ENCODE measurements around the gene TMEM198. TPM values are rescaled to one million over a fixed set of nuclear protein-coding genes. Genes with fewer than 3 reads are reported as not detected.

Gene TMEM198
- total RNA-seq, 1 donor: 1.1 TPM

DNA sequence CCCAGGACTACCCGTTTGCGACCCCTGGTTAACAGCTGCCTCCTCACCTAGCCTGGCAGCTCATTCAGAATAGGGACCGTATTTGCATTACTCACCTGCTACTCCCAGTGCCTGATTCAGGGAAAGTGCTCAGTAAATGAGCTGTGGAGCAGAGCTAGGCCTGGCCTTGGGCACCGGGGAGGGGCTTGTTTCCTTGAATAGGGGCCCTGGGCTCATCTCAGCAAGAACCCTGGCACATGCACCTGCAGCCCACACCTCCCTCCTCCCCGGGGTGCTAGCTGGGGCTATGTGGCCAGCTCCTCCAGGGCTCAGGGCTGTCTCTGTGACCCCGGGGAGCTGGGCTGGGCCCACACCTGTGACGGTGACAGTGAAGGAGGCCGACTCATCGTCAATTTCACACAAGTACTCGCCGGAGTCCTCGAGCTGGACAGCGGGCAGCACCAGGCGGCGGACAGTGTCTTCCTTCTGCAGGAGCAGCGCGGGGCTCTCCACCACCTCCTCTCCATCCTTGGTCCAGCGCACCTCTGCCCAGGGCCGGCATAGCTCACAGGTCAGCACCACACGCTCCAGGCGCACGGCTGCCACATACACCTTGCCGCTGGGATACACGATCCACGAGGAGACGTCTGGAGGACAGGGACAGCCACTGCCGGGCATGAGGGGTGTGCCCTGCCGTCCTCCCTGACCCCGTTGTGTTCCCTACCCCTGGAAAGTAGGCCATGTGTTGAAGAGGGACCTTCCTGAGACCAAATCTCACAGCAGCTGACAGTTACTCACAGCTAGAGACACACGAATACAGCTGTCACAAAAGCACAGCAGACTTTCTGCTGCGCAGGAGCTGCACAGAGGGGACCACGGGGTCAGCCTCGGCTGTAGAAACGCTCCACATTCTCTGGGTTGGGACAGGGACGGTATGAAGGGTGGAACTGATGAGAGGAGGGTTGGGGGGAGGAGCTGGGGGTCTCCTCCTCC is 18.5 kb downstream of the TMEM198 start:
- H2AFZ ChIP-seq (ENCODE audit: low read length): no peak overlapping the region
- DNase-seq (ENCODE audit: insufficient read length, low spot score, missing footprints): peak; percentile 55
- no peaks in the 10 kb centered on the region for H3K27me3 ChIP-seq (ENCODE audit: insufficient read depth, low read length)
- H3K4me2 ChIP-seq (ENCODE audit: insufficient read depth, low read length): no peak overlapping the region
- H3K27ac ChIP-seq (ENCODE audit: low read depth, low read length): no peak overlapping the region
- no peaks in the 10 kb centered on the region for H3K4me1 ChIP-seq (ENCODE audit: insufficient read depth, low read length)
- H3K36me3 ChIP-seq (ENCODE audit: insufficient read depth, low read length): no peaks in the 10 kb centered on the region
- TF ChIP-seq, protein P1, sequence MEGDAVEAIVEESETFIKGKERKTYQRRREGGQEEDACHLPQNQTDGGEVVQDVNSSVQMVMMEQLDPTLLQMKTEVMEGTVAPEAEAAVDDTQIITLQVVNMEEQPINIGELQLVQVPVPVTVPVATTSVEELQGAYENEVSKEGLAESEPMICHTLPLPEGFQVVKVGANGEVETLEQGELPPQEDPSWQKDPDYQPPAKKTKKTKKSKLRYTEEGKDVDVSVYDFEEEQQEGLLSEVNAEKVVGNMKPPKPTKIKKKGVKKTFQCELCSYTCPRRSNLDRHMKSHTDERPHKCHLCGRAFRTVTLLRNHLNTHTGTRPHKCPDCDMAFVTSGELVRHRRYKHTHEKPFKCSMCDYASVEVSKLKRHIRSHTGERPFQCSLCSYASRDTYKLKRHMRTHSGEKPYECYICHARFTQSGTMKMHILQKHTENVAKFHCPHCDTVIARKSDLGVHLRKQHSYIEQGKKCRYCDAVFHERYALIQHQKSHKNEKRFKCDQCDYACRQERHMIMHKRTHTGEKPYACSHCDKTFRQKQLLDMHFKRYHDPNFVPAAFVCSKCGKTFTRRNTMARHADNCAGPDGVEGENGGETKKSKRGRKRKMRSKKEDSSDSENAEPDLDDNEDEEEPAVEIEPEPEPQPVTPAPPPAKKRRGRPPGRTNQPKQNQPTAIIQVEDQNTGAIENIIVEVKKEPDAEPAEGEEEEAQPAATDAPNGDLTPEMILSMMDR (IDR thresholded peaks at IDR 0.05; ENCODE audit: extremely low read depth, low read depth, low read length): no peak
- no peaks in the 10 kb centered on the region for H3K9me3 ChIP-seq (ENCODE audit: low read depth, low read length)
- H4K20me1 ChIP-seq (ENCODE audit: insufficient read depth, low read length): peaks cover 8% of the 10 kb centered on the region
- no peak overlapping the region for H3K4me3 ChIP-seq (ENCODE audit: insufficient read depth, low read length)
- H3K79me2 ChIP-seq (ENCODE audit: insufficient read depth, low read length): no peaks in the 10 kb centered on the region

DNA sequence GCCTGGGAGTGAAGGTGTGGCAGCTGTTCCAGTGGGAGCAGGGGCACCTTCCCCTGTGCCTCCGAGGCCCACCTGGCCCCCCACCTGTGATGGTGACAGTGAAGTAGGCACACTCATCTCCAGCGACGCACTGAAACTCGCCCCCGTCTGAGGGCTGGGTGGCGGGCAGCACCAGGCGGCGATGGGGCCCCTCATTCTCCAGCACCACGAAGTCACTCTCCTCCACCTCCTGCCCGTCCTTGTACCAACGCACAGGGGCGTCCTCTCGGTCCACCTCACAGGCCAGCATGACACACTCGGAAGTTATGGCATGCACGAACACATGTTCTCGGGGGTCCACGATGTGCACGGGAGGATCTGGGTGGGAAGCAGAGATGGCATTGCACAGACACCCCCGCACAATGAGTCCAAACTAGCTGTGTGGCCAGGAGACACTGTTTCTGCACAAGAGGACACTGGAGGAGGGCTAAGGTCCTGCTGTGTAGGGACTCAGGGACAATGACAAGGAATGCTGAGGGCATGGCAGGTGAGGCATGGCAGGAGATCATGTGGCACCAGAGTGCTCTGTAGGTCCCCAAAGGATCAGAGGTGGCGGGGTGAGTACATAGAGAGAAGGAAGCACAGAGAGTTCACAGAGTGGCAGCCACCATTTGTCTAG is 19.6 kb downstream of the TMEM198 start:
- Histone ChIP-seq H3K27me3 (ENCODE audit: insufficient read depth, low read length) (no peaks in the 10 kb centered on the region), H3K9me3 (ENCODE audit: low read depth, low read length) (no peaks in the 10 kb centered on the region), H3K4me2 (ENCODE audit: insufficient read depth, low read length) (no peak overlapping the region), H2AFZ (ENCODE audit: low read length) (no peak overlapping the region), H4K20me1 (ENCODE audit: insufficient read depth, low read length) (peaks cover 8% of the 10 kb centered on the region), H3K4me3 (ENCODE audit: insufficient read depth, low read length) (no peak overlapping the region), H3K36me3 (ENCODE audit: insufficient read depth, low read length) (no peaks in the 10 kb centered on the region), H3K4me1 (ENCODE audit: insufficient read depth, low read length) (no peaks in the 10 kb centered on the region), H3K79me2 (ENCODE audit: insufficient read depth, low read length) (no peaks in the 10 kb centered on the region), H3K27ac (ENCODE audit: low read depth, low read length) (no peak overlapping the region)
- TF ChIP-seq, protein P1 (IDR thresholded peaks at IDR 0.05; ENCODE audit: extremely low read depth, low read depth, low read length): no peak
- peak; percentile 65 for DNase-seq (ENCODE audit: insufficient read length, low spot score, missing footprints)

DNA sequence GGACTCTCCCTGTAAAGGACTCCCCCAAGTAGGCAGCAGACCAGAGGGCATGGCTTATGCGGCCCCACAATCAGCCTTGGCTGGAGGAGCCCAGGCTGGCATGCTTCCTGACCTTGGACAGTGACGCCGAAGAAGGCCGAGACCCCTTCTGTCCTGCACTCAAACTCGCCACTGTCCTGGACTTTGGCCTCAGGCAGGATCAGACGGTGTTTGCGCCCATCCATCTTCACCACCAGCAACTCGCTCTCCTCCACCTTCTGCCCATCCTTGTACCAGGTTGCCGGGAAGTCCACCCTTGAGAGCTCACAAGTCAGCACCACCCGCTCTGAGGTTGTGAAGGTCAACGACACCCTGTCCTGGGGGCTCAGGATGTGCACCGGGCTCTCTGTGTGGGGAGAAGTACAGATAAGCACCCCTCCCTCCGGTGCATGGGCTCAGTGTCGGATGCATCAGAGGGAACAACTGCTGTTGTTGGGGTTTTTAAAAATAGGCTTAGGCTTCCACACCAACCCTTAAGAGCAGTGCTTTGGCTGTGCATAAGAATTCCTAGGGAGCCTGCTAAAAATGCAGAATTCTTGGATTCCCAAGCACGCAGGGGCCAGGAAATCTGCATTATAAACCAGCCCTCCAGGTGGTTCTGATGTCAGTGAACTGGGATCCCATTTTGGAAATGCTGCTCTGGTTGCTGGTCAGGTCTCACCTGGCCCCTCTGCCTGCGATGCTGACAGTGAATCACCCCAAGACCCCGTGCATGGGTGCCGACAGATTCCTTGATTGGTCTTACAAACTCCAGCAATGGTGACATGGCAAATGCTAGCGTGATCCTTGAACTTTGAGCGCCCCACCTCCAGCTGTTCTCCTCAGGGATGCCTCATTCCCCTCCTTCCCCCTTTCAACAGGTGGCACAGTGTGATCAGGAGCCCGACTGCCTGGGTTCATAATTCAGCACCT is 21.6 kb downstream of the TMEM198 start:
- Histone ChIP-seq H2AFZ (ENCODE audit: low read length) (no peak overlapping the region), H3K9me3 (ENCODE audit: low read depth, low read length) (no peaks in the 10 kb centered on the region), H3K4me3 (ENCODE audit: insufficient read depth, low read length) (no peak overlapping the region), H3K4me2 (ENCODE audit: insufficient read depth, low read length) (no peak overlapping the region), H4K20me1 (ENCODE audit: insufficient read depth, low read length) (peaks cover 15% of the 10 kb centered on the region), H3K27ac (ENCODE audit: low read depth, low read length) (no peak overlapping the region), H3K4me1 (ENCODE audit: insufficient read depth, low read length) (no peaks in the 10 kb centered on the region), H3K79me2 (ENCODE audit: insufficient read depth, low read length) (peaks cover 4% of the 10 kb centered on the region), H3K36me3 (ENCODE audit: insufficient read depth, low read length) (peaks cover 10% of the 10 kb centered on the region), H3K27me3 (ENCODE audit: insufficient read depth, low read length) (no peaks in the 10 kb centered on the region)
- TF ChIP-seq, protein P1 (IDR thresholded peaks at IDR 0.05; ENCODE audit: extremely low read depth, low read depth, low read length): no peak
- DNase-seq (ENCODE audit: insufficient read length, low spot score, missing footprints): peak; percentile 38
